Body of pancreas (tissue), 4 donors: ENCODE data around the gene ATP1A1. TPM values are rescaled to one million over a fixed set of nuclear protein-coding genes. Genes with fewer than 3 reads are reported as not detected.

Experiments used
- ATAC-seq: fragments of 150-250 bp; one replicate; pipeline ENCODE4 v1.9.1; 2016
- DNase-seq, 4 donors: peaks; one replicate each; pipeline ENCODE4 v3.0.0-alpha.2; 2019
- H3K27ac ChIP-seq, 4 donors: fragments of 200-600 bp; sonication (generic); 1 replicate in 3 of 4; 2 replicates in 1 of 4; pipeline versions ENCODE4 v1.5.1 to v1.6.1; 2016 to 2019; ENCODE audit warnings: mild to moderate bottlenecking in 1 of 4, mixed read lengths in 1 of 4, moderate library complexity in 1 of 4
- H3K27me3 ChIP-seq, 2 donors: fragments of 200-600 bp; sonication (generic); one replicate each; pipeline ENCODE4 v1.6.0; 2016; ENCODE audit warnings: mild to moderate bottlenecking in 1 of 2
- H3K36me3 ChIP-seq, 2 donors: fragments of 200-600 bp; sonication (generic); replicated peaks in 1 of 2; 2 replicates each; pipeline ENCODE4 v1.5.1; 2016; ENCODE audit warnings: low read depth in 2 of 2; ENCODE audit not compliant: insufficient read depth in 1 of 2
- H3K4me1 ChIP-seq: fragments of 200-600 bp; sonication (generic); one replicate; pipeline ENCODE4 v1.6.0; 2016
- H3K4me3 ChIP-seq, 2 donors: fragments of 200-600 bp; sonication (generic); 1 replicate in 1 of 2; 2 replicates in 1 of 2; pipeline ENCODE4 v1.5.1; 2016 to 2019
- H3K9me3 ChIP-seq, 3 donors: fragments of 200-600 bp; sonication (generic); 1 replicate in 2 of 3; 2 replicates in 1 of 3; pipeline ENCODE4 v1.5.1; 2016
- POLR2A ChIP-seq, 3 donors: fragments of 450-650 bp; IDR thresholded peaks; one replicate each; pipeline ENCODE4 v1.6.1; 2016; ENCODE audit warnings: antibody characterized with exemption in 3 of 3, mild to moderate bottlenecking in 2 of 3
- WGBS, 2 donors: methylation state at CpG; one replicate each; pipeline ENCODE4 v1.1.5; 2017; 5-methylcytosine and 5-hydroxymethylcytosine counted together
- intact Hi-C: fragments of 100-400 bp; cut with DNase I; formaldehyde crosslinking; loops from one replicate; pipeline ENCODE4 v1.15.1; 2023
- total RNA-seq, 2 donors: library from RNA; depleted of rRNA; stranded (reverse); fragments of >200 nt; gene quantifications; one replicate each; pipeline ENCODE4 v1.1.0, GENCODE V29; 2016
- TF ChIP-seq, protein P1 (sequence below), 7 experiments: fragments of 450-650 bp in 4 of 7; fragments of 200-600 bp in 3 of 7; sonication (generic) in 3 of 7; IDR thresholded peaks; one replicate each; pipeline ENCODE4 v1.5.1; 2016 to 2019; ENCODE audit warnings: antibody characterized with exemption in 7 of 7

ATP1A1 gene
- total RNA-seq, 2 donors from 2014 or later = 423 to 593 TPM

DNA sequence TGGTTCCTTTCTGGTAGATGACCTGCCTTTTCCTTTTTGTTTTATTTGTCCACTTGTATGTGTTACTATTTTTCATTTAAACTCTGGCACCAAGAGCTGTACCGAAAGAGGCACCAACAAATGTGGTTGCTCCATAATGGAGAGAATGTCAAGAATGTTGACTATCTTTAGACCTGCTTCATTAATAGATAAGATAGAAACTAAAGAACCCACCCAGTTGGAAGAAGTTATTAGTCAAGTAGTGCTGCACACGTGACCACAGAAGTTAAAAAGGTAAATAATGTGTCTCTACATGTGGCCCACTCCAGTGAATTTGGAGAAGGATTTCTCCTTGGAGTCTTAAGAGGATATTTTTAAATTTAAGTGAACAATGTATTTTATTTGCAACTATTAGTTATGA, 9.3 kb downstream of the ATP1A1 start:
- Histone ChIP-seq H3K36me3 (peaks cover 6 to 11% of the 10 kb centered on the region in 2 donors), H3K9me3 (no peaks in the 10 kb centered on the region), H3K4me1 (peaks cover 77% of the 10 kb centered on the region), H3K27ac (peak overlapping the region in 3 of 4 donors; percentile 57 to 98 (median 92)), H3K4me3 (no peak overlapping the region), H3K27me3 (no peaks in the 10 kb centered on the region)
- ATAC-seq = no peak
- 5 to 25% methylated on average over 2 of the region's 2 CpGs for WGBS, 2 donors
- TF ChIP-seq, protein P1, sequence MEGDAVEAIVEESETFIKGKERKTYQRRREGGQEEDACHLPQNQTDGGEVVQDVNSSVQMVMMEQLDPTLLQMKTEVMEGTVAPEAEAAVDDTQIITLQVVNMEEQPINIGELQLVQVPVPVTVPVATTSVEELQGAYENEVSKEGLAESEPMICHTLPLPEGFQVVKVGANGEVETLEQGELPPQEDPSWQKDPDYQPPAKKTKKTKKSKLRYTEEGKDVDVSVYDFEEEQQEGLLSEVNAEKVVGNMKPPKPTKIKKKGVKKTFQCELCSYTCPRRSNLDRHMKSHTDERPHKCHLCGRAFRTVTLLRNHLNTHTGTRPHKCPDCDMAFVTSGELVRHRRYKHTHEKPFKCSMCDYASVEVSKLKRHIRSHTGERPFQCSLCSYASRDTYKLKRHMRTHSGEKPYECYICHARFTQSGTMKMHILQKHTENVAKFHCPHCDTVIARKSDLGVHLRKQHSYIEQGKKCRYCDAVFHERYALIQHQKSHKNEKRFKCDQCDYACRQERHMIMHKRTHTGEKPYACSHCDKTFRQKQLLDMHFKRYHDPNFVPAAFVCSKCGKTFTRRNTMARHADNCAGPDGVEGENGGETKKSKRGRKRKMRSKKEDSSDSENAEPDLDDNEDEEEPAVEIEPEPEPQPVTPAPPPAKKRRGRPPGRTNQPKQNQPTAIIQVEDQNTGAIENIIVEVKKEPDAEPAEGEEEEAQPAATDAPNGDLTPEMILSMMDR (IDR thresholded peaks at IDR 0.05) = no peak
- no peak for TF ChIP-seq POLR2A (IDR thresholded peaks at IDR 0.05)
- DNase-seq = no peak
- intact Hi-C loops = no loop called here

DNA sequence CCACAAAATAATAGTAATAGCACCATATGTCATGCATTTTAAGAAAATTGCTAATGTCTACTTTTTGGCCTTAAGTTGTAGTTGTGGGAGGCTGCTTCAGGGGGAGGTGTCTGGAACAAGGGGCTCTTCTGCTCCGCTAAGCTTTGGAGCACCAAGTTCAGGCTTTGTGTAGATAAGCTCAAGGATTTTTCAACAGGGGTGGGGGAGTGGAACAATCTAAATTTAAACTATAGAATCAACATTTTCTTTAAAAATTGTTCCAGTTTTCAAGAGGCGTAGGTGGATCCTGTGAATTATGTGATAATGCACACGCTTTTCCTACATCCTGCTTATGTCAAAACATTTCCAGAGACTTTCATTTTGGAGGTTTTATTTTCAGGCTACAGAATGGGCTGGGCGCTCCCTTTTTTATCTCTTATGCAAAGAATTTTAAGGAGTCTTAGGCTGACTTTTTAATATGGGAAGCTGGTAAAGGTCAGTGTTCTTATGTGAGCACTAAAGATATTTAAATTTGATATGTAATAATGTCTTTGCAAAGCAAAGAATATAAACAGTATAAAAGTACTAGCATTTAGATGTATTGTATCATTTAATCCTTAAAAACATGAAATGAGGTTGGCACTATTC, 9.9 kb downstream of the ATP1A1 start:
- intact Hi-C loops = no loop called here
- peak overlapping the region in 2 of 4 donors; percentile 3 to 98 for H3K27ac ChIP-seq
- WGBS, 2 donors = 32 to 45% methylated on average over 4 of the region's 4 CpGs
- H3K4me3 ChIP-seq = no peak overlapping the region
- DNase-seq (no peak), ATAC-seq (no peak)
- peaks cover 6 to 16% of the 10 kb centered on the region in 2 donors for H3K36me3 ChIP-seq
- H3K27me3 ChIP-seq = no peaks in the 10 kb centered on the region
- peaks cover 74% of the 10 kb centered on the region for H3K4me1 ChIP-seq
- no peak for TF ChIP-seq POLR2A (IDR thresholded peaks at IDR 0.05)
- TF ChIP-seq, protein P1 (IDR thresholded peaks at IDR 0.05) = no peak
- H3K9me3 ChIP-seq = no peaks in the 10 kb centered on the region

DNA sequence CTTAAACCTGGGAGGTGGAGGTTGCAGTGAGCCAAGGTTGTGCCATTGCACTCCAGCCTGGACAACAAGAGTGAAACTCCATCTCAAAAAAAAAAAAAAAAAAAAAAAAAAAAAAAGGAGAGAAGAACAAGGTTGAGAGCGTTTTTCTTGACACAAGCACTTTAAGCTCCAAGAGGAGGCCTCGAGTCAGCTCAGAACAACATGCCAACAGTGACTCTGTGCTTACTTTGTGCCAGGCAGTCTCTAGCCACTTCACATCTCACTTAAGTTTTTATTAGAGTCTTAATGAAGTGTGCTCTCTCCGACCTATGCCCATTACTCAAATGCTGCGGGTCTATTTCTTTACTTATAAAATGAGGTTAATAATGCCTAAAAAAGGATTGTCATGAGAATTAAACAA, 13.0 kb downstream of the ATP1A1 start:
- WGBS, 2 donors = 57 to 65% methylated on average over 4 of the region's 4 CpGs
- H3K27me3 ChIP-seq = no peaks in the 10 kb centered on the region
- DNase-seq = no peak
- H3K4me3 ChIP-seq = no peak overlapping the region
- ATAC-seq = no peak
- H3K36me3 ChIP-seq = peaks cover 12 to 41% of the 10 kb centered on the region in 2 donors
- intact Hi-C loops = no loop called here
- TF ChIP-seq POLR2A (IDR thresholded peaks at IDR 0.05) = no peak
- TF ChIP-seq, protein P1 (IDR thresholded peaks at IDR 0.05) = no peak
- peaks cover 68% of the 10 kb centered on the region for H3K4me1 ChIP-seq
- H3K9me3 ChIP-seq = no peaks in the 10 kb centered on the region
- peak overlapping the region in 2 of 4 donors; percentile 33 to 40 for H3K27ac ChIP-seq

DNA sequence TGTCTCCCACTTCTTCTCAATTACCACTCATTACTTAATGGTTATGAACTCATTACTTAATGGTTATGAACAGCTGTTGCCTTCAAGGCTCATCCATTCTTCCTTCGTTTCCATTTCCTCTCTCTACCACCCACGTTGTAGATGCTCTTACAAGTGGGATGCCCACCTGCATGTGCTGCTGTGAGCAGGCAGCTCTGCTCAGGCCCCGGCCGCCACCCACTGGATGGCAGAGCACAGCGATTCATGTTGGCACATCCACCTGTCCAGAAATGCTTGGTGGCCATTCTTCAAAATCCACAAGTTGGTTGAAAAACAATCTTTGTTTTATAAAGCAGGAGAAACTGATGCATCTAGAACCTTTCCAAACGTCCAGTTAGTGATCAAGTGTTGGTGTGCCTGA, 14.5 kb downstream of the ATP1A1 start:
- H3K27ac ChIP-seq = peak overlapping the region in 2 of 4 donors; percentile 10 to 33
- peaks cover 16 to 46% of the 10 kb centered on the region in 2 donors for H3K36me3 ChIP-seq
- DNase-seq = no peak
- no peak for TF ChIP-seq POLR2A (IDR thresholded peaks at IDR 0.05)
- TF ChIP-seq, protein P1 (IDR thresholded peaks at IDR 0.05) = no peak
- H3K4me1 ChIP-seq = peaks cover 59% of the 10 kb centered on the region
- intact Hi-C loops = no loop called here
- H3K9me3 ChIP-seq = no peaks in the 10 kb centered on the region
- H3K4me3 ChIP-seq = no peak overlapping the region
- no peak for ATAC-seq
- 78 to 88% methylated on average over 6 of the region's 6 CpGs for WGBS, 2 donors
- no peaks in the 10 kb centered on the region for H3K27me3 ChIP-seq

DNA sequence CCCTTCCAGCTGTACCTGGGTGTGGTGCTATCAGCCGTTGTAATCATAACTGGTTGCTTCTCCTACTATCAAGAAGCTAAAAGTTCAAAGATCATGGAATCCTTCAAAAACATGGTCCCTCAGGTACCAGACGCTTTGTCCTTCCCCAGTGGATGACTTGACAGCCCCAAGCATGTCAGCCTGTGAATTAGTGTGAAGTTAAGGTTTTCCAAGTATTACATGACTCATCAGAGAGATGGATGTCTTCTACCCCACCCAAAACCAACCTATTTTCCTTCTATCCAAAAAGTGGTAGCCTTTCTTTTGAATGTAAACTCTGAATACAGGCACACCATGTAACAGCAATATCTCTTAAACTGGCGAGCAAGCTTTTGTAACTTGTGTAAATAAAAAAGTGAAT, 15.1 kb downstream of the ATP1A1 start:
- Histone ChIP-seq H3K36me3 (peaks cover 16 to 49% of the 10 kb centered on the region in 2 donors), H3K27ac (peak overlapping the region in 3 of 4 donors; percentile 2 to 17 (median 10)), H3K9me3 (no peaks in the 10 kb centered on the region), H3K27me3 (no peaks in the 10 kb centered on the region), H3K4me1 (peaks cover 58% of the 10 kb centered on the region), H3K4me3 (no peak overlapping the region)
- 73 to 80% methylated on average over 3 of the region's 3 CpGs for WGBS, 2 donors
- TF ChIP-seq, protein P1 (IDR thresholded peaks at IDR 0.05) = no peak
- ATAC-seq = no peak
- no peak for DNase-seq
- intact Hi-C loops = no loop called here
